ENCODE measurements around the gene LHPP.
A peak's percentile ranks its signal among the peaks of the same experiment; 100 is the strongest.
"Not testable (repeated sequence)": the region's sequence is repeated elsewhere in the genome, so short reads cannot be mapped to it uniquely, and the experiment has no call there.

Gene LHPP

GRCh38 chr10:124461642-124462347 is at the start of gene LHPP:
LHPP (plus strand) TSS chr10:124461823; CDS start chr10:124461863, 40 bp downstream.
- DNase-seq (ENCODE audit: low read depth, low spot score), result peak; percentile 93

GRCh38 chr10:124414076-124414475 is 47.5 kb upstream of the LHPP start:
- DNase-seq (ENCODE audit: low read depth, low spot score), result peak; percentile 72

GRCh38 chr10:124415210-124415609 is 46.4 kb upstream of the LHPP start:
- no peak for DNase-seq (ENCODE audit: low read depth, low spot score)

- DNase-seq (ENCODE audit: low read depth, low spot score), result no peak
Measured at GRCh38 chr10:124416733-124417132, 44.9 kb upstream of the LHPP start.

- peak; percentile 81 for DNase-seq (ENCODE audit: low read depth, low spot score)
Measured at GRCh38 chr10:124417895-124418725, 43.5 kb upstream of the LHPP start.

- peak; percentile 99 for DNase-seq (ENCODE audit: low read depth, low spot score)
Measured at GRCh38 chr10:124418726-124419501, 42.7 kb upstream of the LHPP start, which contains the start of gene OAT. OAT (minus strand) TSS chr10:124418923; CDS start chr10:124412171, 6,752 bp downstream.

GRCh38 chr10:124419635-124420034 is 42.0 kb upstream of the LHPP start:
- no peak for DNase-seq (ENCODE audit: low read depth, low spot score)

GRCh38 chr10:124420254-124420653 is 41.4 kb upstream of the LHPP start:
- DNase-seq (ENCODE audit: low read depth, low spot score), result no peak

- DNase-seq (ENCODE audit: low read depth, low spot score), result no peak
Measured at GRCh38 chr10:124422742-124423141, 38.9 kb upstream of the LHPP start.

GRCh38 chr10:124423813-124424212 is 37.8 kb upstream of the LHPP start:
- DNase-seq (ENCODE audit: low read depth, low spot score), result no peak

- no peak for DNase-seq (ENCODE audit: low read depth, low spot score)
Measured at GRCh38 chr10:124425227-124425962, 36.2 kb upstream of the LHPP start.

- DNase-seq (ENCODE audit: low read depth, low spot score), result no peak
Measured at GRCh38 chr10:124428207-124428777, 33.3 kb upstream of the LHPP start.

GRCh38 chr10:124429576-124429975 is 32.0 kb upstream of the LHPP start:
- DNase-seq (ENCODE audit: low read depth, low spot score), result no peak

GRCh38 chr10:124430077-124430476 is 31.5 kb upstream of the LHPP start:
- no peak for DNase-seq (ENCODE audit: low read depth, low spot score)

GRCh38 chr10:124433461-124433860 is 28.2 kb upstream of the LHPP start:
- DNase-seq (ENCODE audit: low read depth, low spot score), result no peak

GRCh38 chr10:124435683-124436082 is 25.9 kb upstream of the LHPP start:
- not testable (repeated sequence) for DNase-seq (ENCODE audit: low read depth, low spot score)

- DNase-seq (ENCODE audit: low read depth, low spot score), result peak; percentile 56
Measured at GRCh38 chr10:124436191-124436638, 25.4 kb upstream of the LHPP start.

GRCh38 chr10:124441694-124442093 is 19.9 kb upstream of the LHPP start:
- DNase-seq (ENCODE audit: low read depth, low spot score), result not testable (repeated sequence)

GRCh38 chr10:124446830-124447750 is 14.5 kb upstream of the LHPP start:
- DNase-seq (ENCODE audit: low read depth, low spot score), result no peak

Data from astrocyte of the hippocampus (primary cell).